Spleen (tissue), 11 donors: ENCODE measurements around the gene SPP1. TPM values are rescaled to one million over a fixed set of nuclear protein-coding genes. Genes with fewer than 3 reads are reported as not detected.
"Not testable (repeated sequence)": the region's sequence is repeated elsewhere in the genome, so short reads cannot be mapped to it uniquely, and the experiment has no call there.

Source experiments
- DNase-seq: peaks from one replicate; pipeline ENCODE4 v3.0.0-alpha.2; 2020
- H3K27ac ChIP-seq, 8 donors: fragments of 200-600 bp; sonication (generic) in 7 of 8; 1 replicate in 4 of 8; 2 replicates in 4 of 8; pipeline versions ENCODE4 v1.5.0 to v1.8.0; 2016 to 2021; ENCODE audit warnings: inconsistent platforms in 4 of 8, mild to moderate bottlenecking in 4 of 8, moderate library complexity in 1 of 8
- H3K27me3 ChIP-seq, 7 donors: fragments of 200-600 bp; sonication (generic) in 6 of 7; replicated peaks in 1 of 7; 1 replicate in 4 of 7; 2 replicates in 3 of 7; pipeline versions ENCODE4 v1.5.0 to v1.8.0; 2016 to 2021; ENCODE audit warnings: inconsistent platforms in 3 of 7, mild to moderate bottlenecking in 1 of 7
- H3K36me3 ChIP-seq, 6 donors: fragments of 200-600 bp; sonication (generic) in 5 of 6; 1 replicate in 4 of 6; 2 replicates in 2 of 6; pipeline versions ENCODE4 v1.5.0 to v1.8.0; 2016 to 2021; ENCODE audit warnings: inconsistent platforms in 2 of 6
- H3K4me1 ChIP-seq, 6 donors: fragments of 200-600 bp; sonication (generic) in 5 of 6; 1 replicate in 3 of 6; 2 replicates in 3 of 6; pipeline versions ENCODE4 v1.5.0 to v1.8.0; 2016 to 2021; ENCODE audit warnings: inconsistent platforms in 3 of 6
- H3K4me3 ChIP-seq, 8 donors: fragments of 200-600 bp; sonication (generic) in 7 of 8; 1 replicate in 4 of 8; 2 replicates in 4 of 8; pipeline versions ENCODE4 v1.5.0 to v1.8.0; 2016 to 2021; ENCODE audit warnings: inconsistent platforms in 4 of 8, mild to moderate bottlenecking in 4 of 8, moderate library complexity in 2 of 8
- H3K9me3 ChIP-seq, 8 donors: fragments of 200-600 bp; sonication (generic) in 7 of 8; 1 replicate in 4 of 8; 2 replicates in 4 of 8; pipeline versions ENCODE4 v1.5.0 to v1.8.0; 2016 to 2021; ENCODE audit warnings: inconsistent platforms in 4 of 8
- POLR2A ChIP-seq, 3 donors: fragments of 450-650 bp; IDR thresholded peaks; one replicate each; pipeline ENCODE4 v1.5.1; 2017; ENCODE audit warnings: antibody characterized with exemption in 3 of 3, mild to moderate bottlenecking in 1 of 3
- POLR2AphosphoS5 ChIP-seq, 3 donors: sonication (generic); formaldehyde crosslinking; IDR thresholded peaks; one replicate each; pipeline ENCODE4 v1.5.1; 2017; ENCODE audit warnings: antibody characterized with exemption in 3 of 3
- WGBS, 5 donors: extraction: QIAGEN DNeasy Blood & Tissue Kit in 3 of 5; methylation state at CpG; one replicate each; pipeline versions ENCODE4 v1.1.5 to v1.1.7; 2013 to 2018; 5-methylcytosine and 5-hydroxymethylcytosine counted together
- intact Hi-C: fragments of 100-400 bp; cut with DNase I; formaldehyde crosslinking; loops from one replicate; pipeline ENCODE4 v1.15.0; 2023; ENCODE audit warnings: low total_unique reads
- polyA plus RNA-seq, 3 donors: library from polyadenylated mRNA; stranded (reverse); fragments of 200-250 nt; gene quantifications; one replicate each; pipeline ENCODE4 v1.2.1, GENCODE V29; 2013
- total RNA-seq, 7 donors: library from RNA; depleted of rRNA in 3 of 7; stranded (reverse); fragments of >200 nt in 3 of 7; fragmentation: NEBNext Ultra II Directional in 4 of 7; extraction: Animal tissue kit (Norgen Biotek cat#: 25700) in 4 of 7; gene quantifications; one replicate each; pipeline versions ENCODE4 v1.1.0 to v1.2.1, GENCODE V29; 2016 to 2021
- TF ChIP-seq, protein P1 (sequence below), 11 experiments: fragments of 200-600 bp in 7 of 11; fragments of 450-650 bp in 4 of 11; sonication (generic) in 4 of 11; IDR thresholded peaks in 8 of 11; conservative IDR thresholded peaks in 3 of 11; 1 replicate in 7 of 11; 2 replicates in 4 of 11; pipeline versions ENCODE4 v1.4.0 to v1.8.0; 2016 to 2021; ENCODE audit warnings: antibody characterized with exemption in 11 of 11, inconsistent platforms in 4 of 11, mild to moderate bottlenecking in 1 of 11
- donor health status: healthy with polysubstance abuse.
- donor health status: DM: no; HTN: no; CAD: no; lungs with moderate emphysema.
- donor health status: DM: no; HTN: no; CAD: no.
- donor health status: Bipolar disorder and iron deficiency.
- donor health status: healthy.
- donor health status: DM: no; HTN: no; CAD: no.
- donor health status: DM: yes; HTN: yes; CAD: no.

SPP1 gene
- total and polyA plus RNA-seq, 10 donors, result 0.28 to 18.4 (median 2.0) TPM

DNA sequence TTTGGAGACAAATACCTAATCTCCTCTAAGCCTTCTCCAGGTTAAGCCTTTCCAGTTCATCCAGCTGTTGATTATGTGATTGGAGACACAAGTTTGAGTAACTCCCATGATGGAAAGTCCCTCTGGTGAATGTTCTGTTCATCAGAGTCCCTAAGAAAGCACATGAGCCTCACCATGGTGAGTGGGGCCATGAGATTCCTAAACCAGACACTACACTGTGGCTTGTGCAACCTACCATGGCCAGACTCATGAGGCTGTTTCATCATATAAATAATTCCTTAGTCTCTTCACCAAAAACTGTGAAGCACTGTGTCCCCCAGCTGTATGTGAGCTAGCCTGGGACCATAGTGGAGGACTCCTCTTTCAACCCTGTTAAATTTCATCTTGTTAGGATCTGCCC is 46.3 kb downstream of the SPP1 start:
- intact Hi-C loops, result no loop called here
- no peaks in the 10 kb centered on the region for H3K27me3 ChIP-seq
- no peak overlapping the region for H3K27ac ChIP-seq
- TF ChIP-seq, protein P1, sequence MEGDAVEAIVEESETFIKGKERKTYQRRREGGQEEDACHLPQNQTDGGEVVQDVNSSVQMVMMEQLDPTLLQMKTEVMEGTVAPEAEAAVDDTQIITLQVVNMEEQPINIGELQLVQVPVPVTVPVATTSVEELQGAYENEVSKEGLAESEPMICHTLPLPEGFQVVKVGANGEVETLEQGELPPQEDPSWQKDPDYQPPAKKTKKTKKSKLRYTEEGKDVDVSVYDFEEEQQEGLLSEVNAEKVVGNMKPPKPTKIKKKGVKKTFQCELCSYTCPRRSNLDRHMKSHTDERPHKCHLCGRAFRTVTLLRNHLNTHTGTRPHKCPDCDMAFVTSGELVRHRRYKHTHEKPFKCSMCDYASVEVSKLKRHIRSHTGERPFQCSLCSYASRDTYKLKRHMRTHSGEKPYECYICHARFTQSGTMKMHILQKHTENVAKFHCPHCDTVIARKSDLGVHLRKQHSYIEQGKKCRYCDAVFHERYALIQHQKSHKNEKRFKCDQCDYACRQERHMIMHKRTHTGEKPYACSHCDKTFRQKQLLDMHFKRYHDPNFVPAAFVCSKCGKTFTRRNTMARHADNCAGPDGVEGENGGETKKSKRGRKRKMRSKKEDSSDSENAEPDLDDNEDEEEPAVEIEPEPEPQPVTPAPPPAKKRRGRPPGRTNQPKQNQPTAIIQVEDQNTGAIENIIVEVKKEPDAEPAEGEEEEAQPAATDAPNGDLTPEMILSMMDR (IDR thresholded peaks at IDR 0.05 in 8 of 11, conservative IDR thresholded peaks at IDR 0.05 in 3 of 11), result no peak
- H3K4me1 ChIP-seq, result peaks cover 0 to 12% (median 4%) of the 10 kb centered on the region in 6 donors
- no peak overlapping the region for H3K4me3 ChIP-seq
- H3K9me3 ChIP-seq, result peaks cover 0 to 21% (median 18%) of the 10 kb centered on the region in 8 donors
- H3K36me3 ChIP-seq, result peaks cover 0 to 38% (median 0%) of the 10 kb centered on the region in 6 donors
- DNase-seq, result no peak

DNA sequence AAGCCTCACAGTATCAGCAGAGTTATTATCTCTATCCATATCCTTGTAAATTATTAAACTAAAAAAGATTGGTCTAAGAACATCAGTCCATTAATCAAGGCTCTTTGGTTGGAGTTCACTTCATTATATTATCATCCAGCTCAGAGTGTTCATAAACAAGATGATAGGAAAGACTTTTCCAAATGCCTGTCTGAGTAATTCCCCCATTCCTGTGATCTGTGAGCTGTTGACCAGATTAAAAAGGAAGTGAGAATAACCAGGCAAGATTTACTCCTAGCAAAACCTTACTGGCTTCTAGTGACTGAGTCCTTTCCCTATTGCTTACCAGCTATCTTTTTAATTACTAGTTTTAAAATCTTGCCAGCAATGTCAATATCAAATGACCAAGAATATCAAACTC is 46.8 kb downstream of the SPP1 start:
- no peak overlapping the region for H3K4me3 ChIP-seq
- peaks cover 0 to 40% (median 0%) of the 10 kb centered on the region in 6 donors for H3K36me3 ChIP-seq
- H3K9me3 ChIP-seq, result peaks cover 0 to 23% (median 19%) of the 10 kb centered on the region in 8 donors
- TF ChIP-seq, protein P1 (IDR thresholded peaks at IDR 0.05 in 8 of 11, conservative IDR thresholded peaks at IDR 0.05 in 3 of 11), result no peak
- TF ChIP-seq POLR2AphosphoS5 (IDR thresholded peaks at IDR 0.05), result no peak
- TF ChIP-seq POLR2A (IDR thresholded peaks at IDR 0.05), result no peak
- no peaks in the 10 kb centered on the region for H3K27me3 ChIP-seq
- DNase-seq, result no peak
- H3K27ac ChIP-seq, result no peak overlapping the region
- peaks cover 0 to 12% (median 4%) of the 10 kb centered on the region in 6 donors for H3K4me1 ChIP-seq
- intact Hi-C loops, result no loop called here

DNA sequence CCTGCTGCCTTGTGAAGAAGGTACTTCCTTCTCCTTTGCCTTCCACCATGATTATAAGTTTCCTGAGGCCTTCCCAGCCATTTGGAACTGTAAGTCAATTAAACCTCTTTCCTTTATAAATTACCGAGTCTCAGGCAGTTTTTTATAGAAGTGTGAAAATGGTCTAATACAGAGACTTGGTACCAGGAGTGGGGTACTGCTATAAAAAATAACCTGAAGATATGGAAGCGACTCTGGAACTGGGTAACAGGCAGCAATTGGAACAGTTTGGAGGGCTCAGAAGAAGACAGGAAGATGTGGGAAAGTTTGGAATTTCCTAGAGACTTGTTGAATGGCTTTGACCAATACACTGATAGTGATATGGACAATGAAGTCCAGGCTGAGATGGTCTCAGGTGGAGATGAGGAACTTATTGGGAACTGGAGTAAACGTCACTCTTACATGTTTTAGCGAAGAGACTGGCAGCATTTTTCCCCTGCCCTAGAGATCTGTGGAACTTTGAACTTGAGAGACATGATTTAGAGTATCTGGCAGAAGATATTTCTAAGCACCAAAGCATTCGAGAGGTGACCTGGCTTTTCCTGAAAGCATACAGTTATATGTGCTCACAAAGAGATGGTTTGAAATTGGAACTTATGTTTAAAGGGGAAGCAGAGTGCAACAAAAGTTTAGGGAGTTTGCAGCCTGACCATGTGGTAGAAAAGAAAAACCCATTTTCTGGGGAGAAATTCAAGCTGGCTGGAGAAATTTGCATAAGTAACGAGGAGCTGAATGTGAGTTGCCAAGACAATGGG is 50.6 kb downstream of the SPP1 start:
- H3K27me3 ChIP-seq, intact Hi-C loops, DNase-seq, H3K4me3 ChIP-seq, H3K27ac ChIP-seq: not testable (repeated sequence)
- H3K36me3 ChIP-seq, result peaks cover 0 to 33% (median 0%) of the 10 kb centered on the region in 6 donors
- 90 to 99% (median 95%) methylated on average over 6 of the region's 6 CpGs for WGBS, 5 donors
- H3K9me3 ChIP-seq, result peaks cover 0 to 23% (median 19%) of the 10 kb centered on the region in 8 donors
- H3K4me1 ChIP-seq, result peaks cover 0 to 11% (median 0%) of the 10 kb centered on the region in 6 donors

DNA sequence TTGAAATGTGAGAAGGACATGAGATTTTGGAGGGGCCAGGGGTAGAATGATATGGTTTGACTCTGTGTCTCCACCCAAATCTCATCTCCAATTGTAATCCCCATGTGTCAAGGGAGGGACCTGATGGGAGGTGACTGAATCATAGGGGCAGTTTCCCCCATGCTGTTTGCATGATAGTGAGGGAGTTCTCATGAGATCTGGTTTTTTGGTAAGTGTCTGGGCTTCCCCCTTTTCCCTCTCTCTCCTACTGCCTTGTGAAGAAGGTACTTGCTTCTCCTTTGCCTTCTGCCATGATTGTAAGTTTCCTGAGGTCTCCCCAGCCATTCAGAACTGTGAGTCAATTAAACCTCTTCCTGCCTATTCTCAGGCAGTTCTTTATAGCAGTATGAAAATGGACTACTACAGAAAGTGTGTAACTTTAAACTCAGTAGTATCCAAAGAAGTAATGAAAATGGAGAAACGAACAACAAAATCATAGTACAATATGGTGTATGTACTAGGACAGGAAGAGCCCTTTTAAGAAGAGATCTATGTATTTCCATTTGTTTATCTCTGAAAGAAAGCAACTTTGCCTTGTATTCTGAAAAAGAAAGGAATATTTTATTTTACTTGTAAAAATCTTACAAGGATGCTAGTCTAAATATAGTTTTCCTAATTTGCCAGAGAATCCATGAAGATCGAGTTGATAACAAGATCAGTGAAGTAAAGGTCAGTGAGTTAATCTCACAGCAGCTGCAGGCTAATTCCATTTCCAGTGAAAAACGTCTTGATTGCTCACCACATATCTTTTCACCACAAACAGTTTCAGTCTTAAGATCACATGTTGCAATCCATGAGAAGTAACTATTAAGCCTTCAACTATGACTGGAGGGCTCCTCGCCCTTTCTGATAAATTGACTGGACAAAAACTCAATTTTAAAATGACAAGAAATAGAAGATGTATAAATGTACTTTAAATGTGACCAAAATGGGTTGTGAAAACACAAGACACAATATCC is 52.4 kb downstream of the SPP1 start:
- intact Hi-C loops, result no loop called here
- Histone ChIP-seq H3K27ac (peak overlapping the region in 5 of 8 donors; percentile 17 to 38 (median 35)), H3K4me3 (no peak overlapping the region), H3K4me1 (peaks cover 0 to 11% (median 0%) of the 10 kb centered on the region in 6 donors), H3K27me3 (no peaks in the 10 kb centered on the region), H3K36me3 (peaks cover 0 to 28% (median 0%) of the 10 kb centered on the region in 6 donors), H3K9me3 (peaks cover 0 to 23% (median 19%) of the 10 kb centered on the region in 8 donors)
- TF ChIP-seq POLR2AphosphoS5 (IDR thresholded peaks at IDR 0.05) (no peak), POLR2A (IDR thresholded peaks at IDR 0.05) (no peak)
- TF ChIP-seq, protein P1 (IDR thresholded peaks at IDR 0.05 in 8 of 11, conservative IDR thresholded peaks at IDR 0.05 in 3 of 11), result no peak
- no peak for DNase-seq
- WGBS, 5 donors, result 42 to 65% (median 45%) methylated on average over 4 of the region's 4 CpGs
